Activated naive CD4-positive, alpha-beta T cell treated with anti-CD3 and anti-CD28 coated beads, Interleukin-2, amount 50 U/mL, for 72 hours (primary cell): ENCODE measurements around the gene NUP155. TPM values are rescaled to one million over a fixed set of nuclear protein-coding genes. Genes with fewer than 3 reads are reported as not detected.

Source experiments
- ATAC-seq, 2 donors: fragments of 150-1000 bp; cut with Tn5 transposase; 2 replicates each; pipeline ENCODE4 v1.10.0; 2021; ENCODE audit warnings: mild to moderate bottlenecking in 2 of 2, moderate library complexity in 2 of 2
- DNase-seq, 2 donors: peaks; one replicate each; pipeline ENCODE4 v3.0.0; 2021 to 2022; ENCODE audit warnings: low spot score in 2 of 2
- H3K27ac Mint-ChIP-seq, 2 donors: one replicate each; pipeline ENCODE4 v1.8.0; 2022; ENCODE audit warnings: mild to moderate bottlenecking in 2 of 2, mixed read lengths in 2 of 2
- H3K36me3 Mint-ChIP-seq, 2 donors: one replicate each; pipeline ENCODE4 v1.8.0; 2022; ENCODE audit warnings: mixed read lengths in 2 of 2
- H3K9me3 Mint-ChIP-seq, 2 donors: one replicate each; pipeline ENCODE4 v1.8.0; 2022; ENCODE audit warnings: mixed read lengths in 2 of 2
- total RNA-seq, 2 donors: library from RNA; stranded (reverse); gene quantifications; one replicate each; pipeline ENCODE4 v1.2.3, GENCODE V29; 2022

NUP155 gene
- total RNA-seq, 2 donors from 2014 or later, result 78.4 to 90.6 TPM

DNA sequence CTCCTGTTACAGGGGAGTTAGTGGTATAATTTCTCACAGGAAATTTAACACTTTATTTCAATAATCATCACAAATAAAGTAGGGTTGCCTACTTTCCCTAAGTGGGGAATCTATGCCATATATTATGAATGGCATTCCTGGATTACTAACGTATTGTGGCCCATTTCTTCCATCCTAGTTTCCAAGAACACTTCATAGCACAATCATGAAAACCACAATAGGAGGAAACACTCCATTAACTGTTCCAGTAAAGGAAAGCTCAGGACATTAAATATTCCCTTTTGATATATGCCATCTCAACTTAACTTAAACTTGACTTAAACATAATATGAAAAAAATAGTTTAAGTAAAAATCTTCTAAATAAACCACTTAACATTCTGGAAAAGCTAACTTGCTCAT, 123.9 kb downstream of the NUP155 start:
- Mint-ChIP-seq H3K36me3 (peaks cover 0 to 5% of the 10 kb centered on the region in 2 donors), H3K27ac (no peak overlapping the region), H3K9me3 (peaks cover 0 to 4% of the 10 kb centered on the region in 2 donors)

More for the DNA sequence above, 123.9 kb downstream of the NUP155 start:
- ATAC-seq (no peak), DNase-seq (no peak)

Other genes with a start within 250 kb of the NUP155 start
- gene CPLANE1, start 121.7 kb downstream of the NUP155 start, total RNA-seq, result 1 to 10 TPM; 5.4 to 6.9 TPM
- 10 to 100 TPM; 22.7 to 35.8 TPM for gene WDR70, start 8.2 kb upstream of the NUP155 start, total RNA-seq